ENCODE measurements around the gene TAF1L.
A peak's percentile ranks its signal among the peaks of the same experiment; 100 is the strongest.

Gene TAF1L

GRCh38 chr9:32590898-32591297, 44.6 kb downstream of the TAF1L start:
- Histone ChIP-seq H2AK5ac (ENCODE audit: low read length, severe bottlenecking) (no peak overlapping the region), H2AFZ (ENCODE audit: low read depth, low read length) (no peak overlapping the region), H4K8ac (ENCODE audit: low read length) (no peak overlapping the region), H2BK12ac (ENCODE audit: low read length in 2 of 2) (no peak overlapping the region), H3K27me3 (ENCODE audit: control insufficient read depth in 1 of 2, insufficient read depth in 1 of 2, low read length in 2 of 2) (no peaks in the 10 kb centered on the region), H3K18ac (ENCODE audit: low read depth in 1 of 2, low read length in 2 of 2) (no peak overlapping the region), H2BK5ac (ENCODE audit: low read depth, low read length, poor library complexity, severe bottlenecking) (no peak overlapping the region), H4K91ac (ENCODE audit: low read length) (no peak overlapping the region), H3K4me1 (ENCODE audit: control insufficient read depth, insufficient read depth, low read depth, low read length) (no peaks in the 10 kb centered on the region), H3K23ac (ENCODE audit: low read length in 2 of 2) (no peak overlapping the region), H3K27ac (ENCODE audit: low read length, poor library complexity, severe bottlenecking) (no peak overlapping the region), H2BK15ac (ENCODE audit: low read depth, poor library complexity, severe bottlenecking) (no peak overlapping the region), H3K9me3 (ENCODE audit: control insufficient read depth, low read length) (no peaks in the 10 kb centered on the region), H2BK120ac (ENCODE audit: low read depth, low read length) (no peak overlapping the region), H3K4me3 (ENCODE audit: insufficient read depth in 1 of 2, low read depth in 1 of 2, low read length in 2 of 2) (no peak overlapping the region), H3K4ac (ENCODE audit: low read depth in 1 of 2, low read length in 2 of 2) (no peak overlapping the region), H3K9ac (ENCODE audit: low read length) (no peak overlapping the region), H3K36me3 (ENCODE audit: control insufficient read depth in 1 of 2, insufficient read depth in 2 of 2, low read depth in 1 of 2, low read length in 2 of 2) (no peaks in the 10 kb centered on the region), H3K79me1 (replicated peaks; ENCODE audit: low read length, poor library complexity, severe bottlenecking) (no peaks in the 10 kb centered on the region), H3K4me2 (ENCODE audit: low read length, poor library complexity, severe bottlenecking) (no peak overlapping the region), H3K14ac (ENCODE audit: low read length in 2 of 2) (no peak overlapping the region)
- WGBS, result no CpG with 5 or more reads among the region's 1 CpG
- no peak for DNase-seq

- Histone ChIP-seq H2AK5ac (ENCODE audit: low read length, severe bottlenecking) (no peak overlapping the region), H3K79me1 (replicated peaks; ENCODE audit: low read length, poor library complexity, severe bottlenecking) (no peaks in the 10 kb centered on the region), H3K9me3 (ENCODE audit: control insufficient read depth, low read length) (no peaks in the 10 kb centered on the region), H2BK12ac (ENCODE audit: low read length in 2 of 2) (no peak overlapping the region), H3K23ac (ENCODE audit: low read length in 2 of 2) (no peak overlapping the region), H2AFZ (ENCODE audit: low read depth, low read length) (no peak overlapping the region), H3K4me2 (ENCODE audit: low read length, poor library complexity, severe bottlenecking) (no peak overlapping the region), H3K9ac (ENCODE audit: low read length) (no peak overlapping the region), H4K91ac (ENCODE audit: low read length) (no peak overlapping the region), H2BK5ac (ENCODE audit: low read depth, low read length, poor library complexity, severe bottlenecking) (no peak overlapping the region), H3K4me1 (ENCODE audit: control insufficient read depth, insufficient read depth, low read depth, low read length) (no peaks in the 10 kb centered on the region), H4K8ac (ENCODE audit: low read length) (no peak overlapping the region), H2BK120ac (ENCODE audit: low read depth, low read length) (no peak overlapping the region), H3K36me3 (ENCODE audit: control insufficient read depth in 1 of 2, insufficient read depth in 2 of 2, low read depth in 1 of 2, low read length in 2 of 2) (no peaks in the 10 kb centered on the region), H3K4ac (ENCODE audit: low read depth in 1 of 2, low read length in 2 of 2) (no peak overlapping the region), H3K18ac (ENCODE audit: low read depth in 1 of 2, low read length in 2 of 2) (no peak overlapping the region), H3K27me3 (ENCODE audit: control insufficient read depth in 1 of 2, insufficient read depth in 1 of 2, low read length in 2 of 2) (peaks cover 0 to 3% of the 10 kb centered on the region in 2 experiments), H3K14ac (ENCODE audit: low read length in 2 of 2) (no peak overlapping the region), H3K4me3 (ENCODE audit: insufficient read depth in 1 of 2, low read depth in 1 of 2, low read length in 2 of 2) (no peak overlapping the region), H3K27ac (ENCODE audit: low read length, poor library complexity, severe bottlenecking) (no peak overlapping the region), H2BK15ac (ENCODE audit: low read depth, poor library complexity, severe bottlenecking) (no peak overlapping the region)
- WGBS, result 29% methylated on average over 1 of the region's 2 CpGs
- DNase-seq, result no peak
Observed at GRCh38 chr9:32590476-32590875, 45.0 kb downstream of the TAF1L start.

GRCh38 chr9:32589083-32589723, 46.3 kb downstream of the TAF1L start:
- WGBS, result 31% methylated on average over 4 of the region's 6 CpGs
- Histone ChIP-seq H3K4me1 (ENCODE audit: control insufficient read depth, insufficient read depth, low read depth, low read length) (no peaks in the 10 kb centered on the region), H3K14ac (ENCODE audit: low read length in 2 of 2) (no peak overlapping the region), H2BK5ac (ENCODE audit: low read depth, low read length, poor library complexity, severe bottlenecking) (no peak overlapping the region), H3K4me3 (ENCODE audit: insufficient read depth in 1 of 2, low read depth in 1 of 2, low read length in 2 of 2) (no peak overlapping the region), H2BK12ac (ENCODE audit: low read length in 2 of 2) (no peak overlapping the region), H3K9ac (ENCODE audit: low read length) (no peak overlapping the region), H3K27me3 (ENCODE audit: control insufficient read depth in 1 of 2, insufficient read depth in 1 of 2, low read length in 2 of 2) (peaks cover 0 to 4% of the 10 kb centered on the region in 2 experiments), H3K36me3 (ENCODE audit: control insufficient read depth in 1 of 2, insufficient read depth in 2 of 2, low read depth in 1 of 2, low read length in 2 of 2) (no peaks in the 10 kb centered on the region), H3K4ac (ENCODE audit: low read depth in 1 of 2, low read length in 2 of 2) (no peak overlapping the region), H2BK15ac (ENCODE audit: low read depth, poor library complexity, severe bottlenecking) (no peak overlapping the region), H2AK5ac (ENCODE audit: low read length, severe bottlenecking) (no peak overlapping the region), H3K27ac (ENCODE audit: low read length, poor library complexity, severe bottlenecking) (no peak overlapping the region), H4K8ac (ENCODE audit: low read length) (no peak overlapping the region), H2BK120ac (ENCODE audit: low read depth, low read length) (no peak overlapping the region), H2AFZ (ENCODE audit: low read depth, low read length) (no peak overlapping the region), H3K18ac (ENCODE audit: low read depth in 1 of 2, low read length in 2 of 2) (no peak overlapping the region), H4K91ac (ENCODE audit: low read length) (no peak overlapping the region), H3K23ac (ENCODE audit: low read length in 2 of 2) (no peak overlapping the region), H3K4me2 (ENCODE audit: low read length, poor library complexity, severe bottlenecking) (no peak overlapping the region), H3K79me1 (replicated peaks; ENCODE audit: low read length, poor library complexity, severe bottlenecking) (no peaks in the 10 kb centered on the region), H3K9me3 (ENCODE audit: control insufficient read depth, low read length) (no peaks in the 10 kb centered on the region)
- DNase-seq, result peak; percentile 47

GRCh38 chr9:32587901-32588300, 47.6 kb downstream of the TAF1L start:
- H4K91ac ChIP-seq (ENCODE audit: low read length), result no peak overlapping the region
- H2AFZ ChIP-seq (ENCODE audit: low read depth, low read length), result no peak overlapping the region
- no peak overlapping the region for H3K14ac ChIP-seq (ENCODE audit: low read length in 2 of 2)
- H2BK12ac ChIP-seq (ENCODE audit: low read length in 2 of 2), result no peak overlapping the region
- no peak overlapping the region for H2AK5ac ChIP-seq (ENCODE audit: low read length, severe bottlenecking)
- H2BK120ac ChIP-seq (ENCODE audit: low read depth, low read length), result no peak overlapping the region
- H2BK5ac ChIP-seq (ENCODE audit: low read depth, low read length, poor library complexity, severe bottlenecking), result no peak overlapping the region
- H3K9me3 ChIP-seq (ENCODE audit: control insufficient read depth, low read length), result no peaks in the 10 kb centered on the region
- H3K79me1 ChIP-seq (replicated peaks; ENCODE audit: low read length, poor library complexity, severe bottlenecking), result no peaks in the 10 kb centered on the region
- no peaks in the 10 kb centered on the region for H3K4me1 ChIP-seq (ENCODE audit: control insufficient read depth, insufficient read depth, low read depth, low read length)
- H4K8ac ChIP-seq (ENCODE audit: low read length), result no peak overlapping the region
- H3K4me2 ChIP-seq (ENCODE audit: low read length, poor library complexity, severe bottlenecking), result no peak overlapping the region
- no peak overlapping the region for H3K4ac ChIP-seq (ENCODE audit: low read depth in 1 of 2, low read length in 2 of 2)
- no peak overlapping the region for H3K23ac ChIP-seq (ENCODE audit: low read length in 2 of 2)
- no peak overlapping the region for H3K27ac ChIP-seq (ENCODE audit: low read length, poor library complexity, severe bottlenecking)
- no peak overlapping the region for H2BK15ac ChIP-seq (ENCODE audit: low read depth, poor library complexity, severe bottlenecking)
- H3K27me3 ChIP-seq (ENCODE audit: control insufficient read depth in 1 of 2, insufficient read depth in 1 of 2, low read length in 2 of 2), result peaks cover 0 to 4% of the 10 kb centered on the region in 2 experiments
- H3K36me3 ChIP-seq (ENCODE audit: control insufficient read depth in 1 of 2, insufficient read depth in 2 of 2, low read depth in 1 of 2, low read length in 2 of 2), result no peaks in the 10 kb centered on the region
- no peak overlapping the region for H3K9ac ChIP-seq (ENCODE audit: low read length)
- H3K4me3 ChIP-seq (ENCODE audit: insufficient read depth in 1 of 2, low read depth in 1 of 2, low read length in 2 of 2), result no peak overlapping the region
- peak; percentile 30 for DNase-seq
- H3K18ac ChIP-seq (ENCODE audit: low read depth in 1 of 2, low read length in 2 of 2), result no peak overlapping the region
